Urinary bladder (tissue), 4 donors: Measurements from ENCODE around the gene RAI14. TPM values are rescaled to one million over a fixed set of nuclear protein-coding genes. Genes with fewer than 3 reads are reported as not detected.

ENCODE experiments used
- DNase-seq: peaks from one replicate; pipeline ENCODE4 v3.0.0-alpha.2; 2015; ENCODE audit errors: extremely low spot score
- H3K27ac ChIP-seq: one replicate; pipeline ENCODE4 v1.5.1; 2013; ENCODE audit warnings: low read depth, mild to moderate bottlenecking, moderate library complexity
- H3K36me3 ChIP-seq: one replicate; pipeline ENCODE4 v1.6.1; 2013; ENCODE audit warnings: mild to moderate bottlenecking, moderate library complexity; ENCODE audit not compliant: insufficient read depth
- H3K4me1 ChIP-seq: one replicate; pipeline ENCODE4 v1.6.1; 2013; ENCODE audit warnings: mild to moderate bottlenecking, moderate library complexity; ENCODE audit not compliant: insufficient read depth
- H3K4me3 ChIP-seq: one replicate; pipeline ENCODE4 v1.5.1; 2013; ENCODE audit warnings: low read depth, low read length
- WGBS: extraction: QIAGEN DNeasy Blood & Tissue Kit; methylation state at CpG from one replicate; pipeline ENCODE4 v1.1.7; 2013; 5-methylcytosine and 5-hydroxymethylcytosine counted together
- polyA plus RNA-seq: library from polyadenylated mRNA; stranded (reverse); fragments of 200-250 nt; gene quantifications from one replicate; pipeline ENCODE4 v1.2.3, GENCODE V29; 2013
- total RNA-seq: library from RNA; depleted of rRNA; stranded (reverse); fragments of >200 nt; gene quantifications from one replicate; pipeline ENCODE4 v1.2.3, GENCODE V29; 2014
- donor health status: healthy with polysubstance abuse.
- donor health status: healthy.

Gene RAI14
- total RNA-seq, result 83.9 TPM
- polyA plus RNA-seq, result 25.6 TPM

- H3K4me1 ChIP-seq, result no peaks in the 10 kb centered on the region
- H3K36me3 ChIP-seq, result no peaks in the 10 kb centered on the region
- peak within 1 kb of the TSS; percentile 85 for H3K4me3 ChIP-seq
- peak within 1 kb of the TSS; percentile 91 for H3K27ac ChIP-seq
- DNase-seq, result no peak
- WGBS, result under 1% methylated on average over 79 of the region's 79 CpGs
These were observed at the start of gene RAI14 for GRCh38 chr5:34656001-34656699. TSS of gene RAI14 (plus strand) at chr5:34656328. CDS start at chr5:34686920, 30,592 bp downstream.

GRCh38 chr5:34608368-34608767 lies 47.8 kb upstream of the RAI14 start:
- WGBS, result 70% methylated on average over 3 of the region's 3 CpGs
- no peaks in the 10 kb centered on the region for H3K4me1 ChIP-seq
- H3K27ac ChIP-seq, result no peak overlapping the region
- DNase-seq, result no peak
- no peaks in the 10 kb centered on the region for H3K36me3 ChIP-seq
- no peak overlapping the region for H3K4me3 ChIP-seq

GRCh38 chr5:34608859-34609648 lies 47.1 kb upstream of the RAI14 start:
- Histone ChIP-seq H3K4me1 (no peaks in the 10 kb centered on the region), H3K27ac (no peak overlapping the region), H3K36me3 (no peaks in the 10 kb centered on the region), H3K4me3 (no peak overlapping the region)
- DNase-seq, result peak; percentile 66
- WGBS, result 21% methylated on average over 3 of the region's 3 CpGs

DNA sequence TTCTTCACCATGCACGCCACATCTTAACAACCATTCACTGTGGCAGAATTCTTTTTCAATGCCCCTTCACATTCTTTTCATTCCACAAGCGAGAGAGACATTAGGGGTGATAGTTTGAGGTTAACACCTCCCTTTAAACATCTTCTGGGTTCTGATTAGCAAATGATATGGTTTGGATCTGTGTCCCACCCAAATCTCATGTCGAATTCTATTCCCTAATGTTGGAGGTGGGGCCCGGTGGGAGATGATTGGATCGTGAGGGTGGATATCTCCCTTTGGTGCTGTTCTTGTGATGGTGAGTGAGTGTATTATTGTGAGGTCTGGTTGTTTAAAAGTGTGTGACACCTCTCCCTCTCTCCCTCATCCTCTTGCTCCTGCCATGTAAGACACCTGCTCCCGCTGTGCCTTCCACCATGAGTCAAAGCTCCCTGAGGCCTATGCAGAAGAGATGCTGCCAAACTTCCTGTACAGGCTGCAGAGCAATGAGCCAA lies 46.1 kb upstream of the RAI14 start:
- no peaks in the 10 kb centered on the region for H3K36me3 ChIP-seq
- WGBS, result 85% methylated on average over 6 of the region's 6 CpGs
- no peak overlapping the region for H3K27ac ChIP-seq
- no peak for DNase-seq
- no peak overlapping the region for H3K4me3 ChIP-seq
- no peaks in the 10 kb centered on the region for H3K4me1 ChIP-seq

- Histone ChIP-seq H3K4me3 (no peak overlapping the region), H3K27ac (no peak overlapping the region), H3K4me1 (no peaks in the 10 kb centered on the region), H3K36me3 (no peaks in the 10 kb centered on the region)
- DNase-seq, result no peak
These were observed 45.6 kb upstream of the RAI14 start for GRCh38 chr5:34610546-34610945.

DNA sequence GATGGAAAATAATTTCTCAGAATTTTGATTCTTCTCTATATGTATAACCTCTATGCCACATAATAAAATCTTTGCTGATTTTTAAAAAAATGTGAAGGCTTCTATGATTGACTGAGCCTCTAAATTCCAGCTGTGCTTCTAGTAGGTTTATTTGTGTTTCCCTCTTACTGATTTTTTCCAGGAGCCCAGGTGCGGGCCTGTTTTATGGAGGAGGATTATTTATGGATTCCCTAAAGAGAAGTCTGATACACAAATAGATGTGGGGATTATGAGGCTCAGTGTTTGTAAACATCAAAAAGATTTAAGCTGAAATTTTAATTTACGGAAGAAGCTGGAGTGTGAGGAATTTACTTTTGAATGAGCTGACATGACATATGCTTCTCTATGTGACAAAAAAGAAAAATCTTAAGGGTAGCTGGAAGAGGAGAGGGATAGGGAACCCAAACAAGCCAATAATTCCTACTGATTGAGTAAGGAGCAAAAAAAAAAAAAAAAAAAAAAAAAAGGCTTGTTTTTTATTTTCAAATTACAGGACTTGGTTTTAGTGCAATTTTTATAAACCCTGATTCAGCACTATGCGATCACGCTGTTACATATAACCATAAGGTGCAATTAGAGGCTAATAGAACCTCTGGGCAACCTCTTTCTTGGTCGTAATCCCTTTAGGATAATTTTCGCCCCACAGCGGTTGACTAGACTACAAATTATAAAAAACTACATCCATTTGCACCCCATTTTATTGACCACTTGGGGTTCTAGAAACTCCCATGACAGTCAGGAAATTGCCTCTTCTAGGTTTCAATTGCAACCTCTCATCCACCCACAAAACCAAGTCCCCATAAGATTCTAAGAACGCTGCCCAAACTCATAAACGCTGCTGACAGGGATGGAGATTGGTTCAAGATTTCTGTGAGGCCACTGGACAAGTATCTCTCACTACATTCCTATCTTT lies 44.4 kb upstream of the RAI14 start:
- no peak overlapping the region for H3K4me3 ChIP-seq
- H3K36me3 ChIP-seq, result no peaks in the 10 kb centered on the region
- 91% methylated on average over 9 of the region's 9 CpGs for WGBS
- no peaks in the 10 kb centered on the region for H3K4me1 ChIP-seq
- no peak for DNase-seq
- H3K27ac ChIP-seq, result no peak overlapping the region

DNA sequence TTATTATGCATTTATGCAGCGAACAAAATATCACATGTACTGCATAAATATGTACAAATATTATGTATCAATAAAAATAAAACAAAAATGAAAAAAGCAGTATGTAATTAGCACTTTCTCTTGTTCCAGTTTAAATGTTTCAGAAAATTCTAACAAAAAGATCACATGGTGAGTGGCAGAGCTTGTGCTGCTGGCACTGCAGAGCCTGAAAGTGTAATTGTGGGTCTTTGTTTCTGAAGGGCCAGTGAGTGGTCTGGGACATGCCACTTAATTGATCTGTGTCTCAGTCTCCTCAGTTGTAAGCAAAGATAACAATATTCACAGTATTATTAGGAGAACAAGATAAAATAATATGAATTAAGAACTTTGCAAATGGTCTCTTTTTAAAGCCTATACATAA lies 39.5 kb upstream of the RAI14 start:
- Histone ChIP-seq H3K4me3 (no peak overlapping the region), H3K27ac (no peak overlapping the region), H3K4me1 (no peaks in the 10 kb centered on the region), H3K36me3 (no peaks in the 10 kb centered on the region)
- 94% methylated on average over 1 of the region's 1 CpG for WGBS
- DNase-seq, result no peak

DNA sequence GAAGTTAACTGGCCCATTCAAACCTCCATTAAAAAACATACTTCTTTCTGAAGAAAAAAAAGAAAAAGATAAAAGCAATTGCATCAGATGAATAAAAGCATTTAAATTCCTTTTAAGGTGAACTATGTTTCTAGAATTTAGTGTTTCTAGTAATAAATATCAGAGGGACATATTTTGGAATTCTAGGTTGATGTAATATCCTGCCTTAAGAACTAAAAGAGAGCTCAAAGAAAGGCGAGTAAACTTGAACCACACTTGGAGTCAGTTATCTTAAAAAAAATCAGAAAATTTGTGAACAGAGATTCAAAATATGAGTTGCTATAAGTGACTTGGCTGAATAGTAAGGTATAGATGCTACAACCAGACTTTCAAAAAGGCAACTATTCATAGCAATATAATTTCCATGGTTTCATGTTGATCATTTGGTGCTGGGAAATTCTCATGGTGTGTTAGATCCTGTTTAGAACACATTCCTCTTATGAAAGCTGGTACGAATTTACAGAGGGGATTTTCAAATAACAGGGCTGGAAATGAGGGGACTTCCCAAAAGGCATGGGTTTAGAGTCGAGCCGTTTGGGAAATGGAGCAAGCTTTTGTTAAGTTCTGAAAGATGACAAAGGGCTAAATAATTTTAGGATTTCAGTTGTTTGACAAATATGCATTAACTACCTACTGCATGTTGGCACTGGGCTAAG lies 37.6 kb upstream of the RAI14 start:
- Histone ChIP-seq H3K4me3 (no peak overlapping the region), H3K4me1 (no peaks in the 10 kb centered on the region), H3K36me3 (no peaks in the 10 kb centered on the region), H3K27ac (no peak overlapping the region)
- 63% methylated on average over 4 of the region's 4 CpGs for WGBS
- DNase-seq, result no peak

- DNase-seq, result no peak
- 93% methylated on average over 5 of the region's 5 CpGs for WGBS
- no peak overlapping the region for H3K27ac ChIP-seq
- H3K4me1 ChIP-seq, result no peaks in the 10 kb centered on the region
- H3K4me3 ChIP-seq, result no peak overlapping the region
- H3K36me3 ChIP-seq, result no peaks in the 10 kb centered on the region
These were observed 35.9 kb upstream of the RAI14 start for GRCh38 chr5:34620185-34620584.

DNA sequence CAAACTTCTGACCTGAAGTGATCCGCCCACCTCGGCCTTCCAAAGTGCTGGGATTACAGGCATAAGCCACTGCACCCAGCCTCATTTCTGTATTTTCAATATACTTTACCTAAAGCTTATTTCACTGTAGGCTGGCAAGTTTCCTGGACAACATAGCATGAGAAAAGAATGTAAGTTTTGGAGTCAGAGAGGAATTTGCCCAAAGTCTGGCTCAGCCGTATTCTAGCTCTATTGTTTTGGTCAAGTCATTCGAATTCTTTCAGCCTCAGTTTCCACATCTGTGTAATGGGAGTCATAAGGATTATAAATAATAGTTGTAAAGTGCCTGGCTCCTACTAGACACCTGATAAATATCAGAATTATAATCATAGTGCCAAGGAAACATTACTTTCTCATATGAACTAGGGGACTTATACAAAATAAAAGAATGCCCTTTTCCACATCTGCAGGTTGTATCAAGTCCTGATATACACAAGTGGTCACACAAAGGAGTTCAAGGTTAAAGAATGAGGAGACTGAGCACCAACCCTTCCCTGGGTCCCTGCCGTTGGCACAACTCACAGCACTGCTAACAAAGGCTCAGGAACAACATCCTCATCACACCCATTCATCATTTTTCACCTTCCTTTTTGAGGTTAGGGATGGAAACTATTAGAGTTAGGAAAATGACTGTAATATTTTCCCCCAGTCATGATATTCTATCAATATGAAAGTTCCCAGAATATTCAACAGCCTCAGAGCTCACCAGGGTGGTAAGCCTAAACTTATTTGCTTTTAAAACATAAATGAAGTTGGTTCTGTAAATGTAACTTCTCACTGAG lies 34.6 kb upstream of the RAI14 start:
- no peak for DNase-seq
- Histone ChIP-seq H3K36me3 (no peaks in the 10 kb centered on the region), H3K27ac (no peak overlapping the region), H3K4me1 (no peaks in the 10 kb centered on the region), H3K4me3 (no peak overlapping the region)
- 61% methylated on average over 5 of the region's 5 CpGs for WGBS

GRCh38 chr5:34622098-34622400 lies 34.1 kb upstream of the RAI14 start:
- H3K27ac ChIP-seq, result no peak overlapping the region
- H3K36me3 ChIP-seq, result no peaks in the 10 kb centered on the region
- 14% methylated on average over 1 of the region's 1 CpG for WGBS
- no peaks in the 10 kb centered on the region for H3K4me1 ChIP-seq
- DNase-seq, result no peak
- no peak overlapping the region for H3K4me3 ChIP-seq

DNA sequence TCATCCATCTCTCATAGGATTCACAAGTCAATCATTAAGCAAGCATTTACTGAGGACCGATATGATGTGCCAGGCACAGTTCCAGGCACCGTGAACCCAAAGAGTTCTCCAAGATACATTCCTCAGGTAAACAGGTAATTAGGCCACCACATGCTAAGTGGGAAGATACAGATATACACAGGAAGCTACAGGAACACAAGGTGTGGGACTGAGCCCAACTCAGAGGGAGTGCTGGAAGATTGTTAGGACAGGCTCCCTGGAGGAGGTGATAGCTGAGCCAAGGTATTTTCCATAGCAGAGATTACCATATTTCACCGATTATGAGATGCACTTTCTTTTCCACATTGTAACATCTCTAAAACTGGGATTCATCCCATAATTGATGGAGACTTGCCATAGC lies 31.4 kb upstream of the RAI14 start:
- H3K36me3 ChIP-seq, result no peaks in the 10 kb centered on the region
- H3K27ac ChIP-seq, result no peak overlapping the region
- H3K4me3 ChIP-seq, result no peak overlapping the region
- no peaks in the 10 kb centered on the region for H3K4me1 ChIP-seq
- WGBS, result 85% methylated on average over 3 of the region's 3 CpGs
- no peak for DNase-seq
